ENCODE measurements around the gene NR1I3.
A peak's percentile ranks its signal among the peaks of the same experiment; 100 is the strongest.

The NR1I3 gene

GRCh38 chr1:161197560-161198193 is 40.3 kb downstream of the NR1I3 start:
- H3K4me3 ChIP-seq (ENCODE audit: low read depth, low read length), result no peak overlapping the region
- TF ChIP-seq, protein P1, sequence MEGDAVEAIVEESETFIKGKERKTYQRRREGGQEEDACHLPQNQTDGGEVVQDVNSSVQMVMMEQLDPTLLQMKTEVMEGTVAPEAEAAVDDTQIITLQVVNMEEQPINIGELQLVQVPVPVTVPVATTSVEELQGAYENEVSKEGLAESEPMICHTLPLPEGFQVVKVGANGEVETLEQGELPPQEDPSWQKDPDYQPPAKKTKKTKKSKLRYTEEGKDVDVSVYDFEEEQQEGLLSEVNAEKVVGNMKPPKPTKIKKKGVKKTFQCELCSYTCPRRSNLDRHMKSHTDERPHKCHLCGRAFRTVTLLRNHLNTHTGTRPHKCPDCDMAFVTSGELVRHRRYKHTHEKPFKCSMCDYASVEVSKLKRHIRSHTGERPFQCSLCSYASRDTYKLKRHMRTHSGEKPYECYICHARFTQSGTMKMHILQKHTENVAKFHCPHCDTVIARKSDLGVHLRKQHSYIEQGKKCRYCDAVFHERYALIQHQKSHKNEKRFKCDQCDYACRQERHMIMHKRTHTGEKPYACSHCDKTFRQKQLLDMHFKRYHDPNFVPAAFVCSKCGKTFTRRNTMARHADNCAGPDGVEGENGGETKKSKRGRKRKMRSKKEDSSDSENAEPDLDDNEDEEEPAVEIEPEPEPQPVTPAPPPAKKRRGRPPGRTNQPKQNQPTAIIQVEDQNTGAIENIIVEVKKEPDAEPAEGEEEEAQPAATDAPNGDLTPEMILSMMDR (IDR thresholded peaks at IDR 0.05; ENCODE audit: low read depth, low read length), result no peak

GRCh38 chr1:161196521-161197451 is 41.2 kb downstream of the NR1I3 start:
- TF ChIP-seq, protein P1 (IDR thresholded peaks at IDR 0.05; ENCODE audit: low read depth, low read length), result no peak

DNA sequence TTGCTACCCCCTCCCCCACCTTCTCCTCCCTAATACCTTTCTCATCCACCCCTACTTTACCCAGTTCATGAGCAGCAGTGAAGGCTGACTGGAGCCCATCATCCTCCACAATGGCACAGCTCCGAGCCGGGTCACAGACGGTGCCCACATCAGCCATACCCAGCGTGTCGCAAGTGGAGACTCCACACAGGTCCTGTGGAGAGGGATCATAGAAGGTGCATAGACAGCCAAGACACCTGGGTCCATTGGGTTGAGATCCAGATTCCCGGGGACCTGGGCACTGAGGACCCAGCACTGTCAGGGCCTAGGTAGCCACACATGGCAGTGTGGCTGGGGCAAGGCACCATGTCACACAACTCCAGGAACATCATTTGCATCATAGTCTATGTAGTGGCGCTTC is 41.9 kb downstream of the NR1I3 start:
- no peak overlapping the region for H3K4me3 ChIP-seq (ENCODE audit: low read depth, low read length)
- TF ChIP-seq, protein P1 (IDR thresholded peaks at IDR 0.05; ENCODE audit: low read depth, low read length), result no peak

More at GRCh38 chr1:161196521-161197451, 41.2 kb downstream of the NR1I3 start:
- H3K4me3 ChIP-seq (ENCODE audit: low read depth, low read length), result no peak overlapping the region

- TF ChIP-seq, protein P1 (IDR thresholded peaks at IDR 0.05; ENCODE audit: low read depth, low read length), result no peak
- H3K4me3 ChIP-seq (ENCODE audit: low read depth, low read length), result no peak overlapping the region
Observed at GRCh38 chr1:161195171-161195570, 42.8 kb downstream of the NR1I3 start.

- no peak overlapping the region for H3K4me3 ChIP-seq (ENCODE audit: low read depth, low read length)
- TF ChIP-seq, protein P1 (IDR thresholded peaks at IDR 0.05; ENCODE audit: low read depth, low read length), result no peak
Observed at GRCh38 chr1:161193561-161194235, 44.3 kb downstream of the NR1I3 start.

DNA sequence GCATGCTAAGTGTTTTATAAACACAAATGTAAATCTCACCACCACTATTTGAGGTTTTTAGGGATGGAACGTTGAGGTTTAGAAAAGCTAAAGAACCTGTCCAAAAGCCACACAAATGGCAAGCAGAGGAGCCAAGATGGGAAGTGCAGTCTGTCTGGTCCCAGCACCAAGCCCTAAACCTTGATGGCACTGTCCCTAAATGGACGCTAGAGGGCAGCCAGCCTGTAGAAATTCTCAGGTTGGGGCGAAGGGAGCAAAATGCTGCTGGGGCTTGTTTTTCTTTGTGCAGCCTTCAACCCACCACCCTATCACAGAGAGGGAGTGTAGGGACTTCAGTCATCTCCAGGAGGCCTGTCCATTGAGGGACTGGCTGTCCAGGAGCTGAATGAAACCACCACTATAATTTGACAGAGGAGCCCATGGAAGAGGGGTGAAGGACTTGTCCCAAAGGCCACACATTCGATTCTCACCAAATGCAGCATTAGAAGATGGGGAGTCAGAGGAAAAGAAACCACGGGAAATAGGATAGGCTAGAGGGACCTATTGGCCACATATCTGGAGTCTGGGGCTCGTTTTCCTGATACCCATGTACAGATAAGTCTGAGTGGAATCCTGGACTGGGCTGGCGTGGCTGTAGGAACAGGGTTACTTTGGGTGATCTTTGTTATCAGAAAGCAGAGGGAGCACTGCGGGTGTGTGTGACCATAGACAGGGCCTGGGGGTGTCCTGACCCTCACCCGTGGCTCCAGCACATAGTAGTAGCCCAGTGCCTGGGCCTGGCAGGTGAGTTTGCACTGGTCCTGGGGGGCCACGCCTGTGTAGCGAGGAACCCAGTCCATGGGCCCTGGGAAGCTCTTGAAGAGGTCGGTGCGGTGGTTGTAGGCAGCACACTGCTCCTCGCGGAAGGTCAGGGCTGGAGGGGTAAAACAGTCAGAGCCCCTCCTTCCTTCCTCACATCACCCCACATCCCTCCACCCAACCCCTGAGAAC is 45.2 kb downstream of the NR1I3 start:
- TF ChIP-seq, protein P1 (IDR thresholded peaks at IDR 0.05; ENCODE audit: low read depth, low read length), result peak; percentile 85
- no peak overlapping the region for H3K4me3 ChIP-seq (ENCODE audit: low read depth, low read length)
